ENCODE results near the gene ZNF532.
"Not testable (repeated sequence)": the region's sequence is repeated elsewhere in the genome, so short reads cannot be mapped to it uniquely, and the experiment has no call there.

Gene ZNF532, protein sequence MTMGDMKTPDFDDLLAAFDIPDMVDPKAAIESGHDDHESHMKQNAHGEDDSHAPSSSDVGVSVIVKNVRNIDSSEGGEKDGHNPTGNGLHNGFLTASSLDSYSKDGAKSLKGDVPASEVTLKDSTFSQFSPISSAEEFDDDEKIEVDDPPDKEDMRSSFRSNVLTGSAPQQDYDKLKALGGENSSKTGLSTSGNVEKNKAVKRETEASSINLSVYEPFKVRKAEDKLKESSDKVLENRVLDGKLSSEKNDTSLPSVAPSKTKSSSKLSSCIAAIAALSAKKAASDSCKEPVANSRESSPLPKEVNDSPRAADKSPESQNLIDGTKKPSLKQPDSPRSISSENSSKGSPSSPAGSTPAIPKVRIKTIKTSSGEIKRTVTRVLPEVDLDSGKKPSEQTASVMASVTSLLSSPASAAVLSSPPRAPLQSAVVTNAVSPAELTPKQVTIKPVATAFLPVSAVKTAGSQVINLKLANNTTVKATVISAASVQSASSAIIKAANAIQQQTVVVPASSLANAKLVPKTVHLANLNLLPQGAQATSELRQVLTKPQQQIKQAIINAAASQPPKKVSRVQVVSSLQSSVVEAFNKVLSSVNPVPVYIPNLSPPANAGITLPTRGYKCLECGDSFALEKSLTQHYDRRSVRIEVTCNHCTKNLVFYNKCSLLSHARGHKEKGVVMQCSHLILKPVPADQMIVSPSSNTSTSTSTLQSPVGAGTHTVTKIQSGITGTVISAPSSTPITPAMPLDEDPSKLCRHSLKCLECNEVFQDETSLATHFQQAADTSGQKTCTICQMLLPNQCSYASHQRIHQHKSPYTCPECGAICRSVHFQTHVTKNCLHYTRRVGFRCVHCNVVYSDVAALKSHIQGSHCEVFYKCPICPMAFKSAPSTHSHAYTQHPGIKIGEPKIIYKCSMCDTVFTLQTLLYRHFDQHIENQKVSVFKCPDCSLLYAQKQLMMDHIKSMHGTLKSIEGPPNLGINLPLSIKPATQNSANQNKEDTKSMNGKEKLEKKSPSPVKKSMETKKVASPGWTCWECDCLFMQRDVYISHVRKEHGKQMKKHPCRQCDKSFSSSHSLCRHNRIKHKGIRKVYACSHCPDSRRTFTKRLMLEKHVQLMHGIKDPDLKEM (N-terminal part only)

DNA sequence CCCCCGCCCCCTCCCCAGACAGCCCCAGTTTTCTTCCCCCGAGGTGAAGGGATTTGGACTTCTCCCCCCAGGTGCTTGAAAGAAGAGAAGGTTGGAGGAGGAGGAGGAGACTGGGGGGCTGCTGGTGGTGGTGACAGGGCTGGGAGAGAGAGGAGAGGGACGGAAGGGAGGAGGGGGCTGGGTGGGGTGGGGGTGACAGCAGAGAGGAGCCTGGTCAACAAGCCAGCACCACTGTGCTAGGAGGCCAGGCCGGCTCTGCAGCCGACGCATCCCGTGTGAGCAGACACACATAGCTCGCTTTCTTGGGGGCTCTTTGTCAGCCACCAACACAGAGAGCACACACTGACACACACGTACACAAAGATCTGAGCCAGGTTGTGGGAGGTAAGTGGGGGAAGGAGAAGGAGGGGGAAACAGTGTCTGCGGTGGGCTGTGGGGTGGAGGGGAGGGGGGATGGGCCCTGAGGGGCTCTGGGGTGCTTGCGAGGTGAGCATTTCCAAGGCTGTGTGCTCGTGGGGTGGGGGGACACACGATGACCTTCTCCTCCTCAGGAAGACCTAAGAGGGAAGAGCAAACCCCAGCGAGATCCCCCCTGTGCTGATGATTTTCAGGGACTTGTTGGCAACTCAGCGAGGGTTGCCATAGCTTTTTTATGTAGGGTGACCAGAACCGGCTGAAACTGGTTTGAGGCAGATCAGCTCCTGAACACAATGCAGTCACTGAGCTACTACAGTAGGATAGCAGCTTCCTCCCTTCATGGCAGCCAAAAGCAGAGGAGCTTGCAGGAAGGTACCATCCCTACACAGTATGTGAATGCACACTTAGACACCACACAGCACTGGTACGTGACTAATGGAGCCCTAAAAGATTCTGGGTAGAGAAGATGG lies at the start of gene ZNF532:
TSS of gene ZNF532 (plus strand) at position 732 of the 887 bp plus-strand sequence. CDS start 53,411 bp downstream, outside the sequence.
- DNase-seq (ENCODE audit: low spot score): peak; percentile 82

DNA sequence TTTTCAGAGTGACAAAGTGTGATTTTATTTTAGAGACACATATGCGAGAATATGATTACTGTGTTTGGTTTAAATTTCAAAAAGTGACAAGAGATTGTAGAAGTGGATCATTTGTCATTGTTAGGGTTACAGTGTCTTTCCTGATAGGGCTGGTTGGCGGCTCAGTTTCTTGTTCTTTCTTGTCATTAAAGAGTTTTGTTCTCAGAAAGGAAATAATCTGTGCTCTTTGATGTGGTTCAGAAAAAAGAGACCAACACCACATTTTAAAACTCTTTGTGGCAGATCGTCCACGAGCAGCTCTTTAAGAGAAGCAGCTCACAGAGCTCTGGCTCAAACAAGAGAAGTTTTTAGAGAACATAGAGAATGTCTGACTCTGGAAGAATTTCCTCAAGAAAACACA lies 45.6 kb upstream of the ZNF532 start:
- no peak for DNase-seq (ENCODE audit: low spot score)

DNA sequence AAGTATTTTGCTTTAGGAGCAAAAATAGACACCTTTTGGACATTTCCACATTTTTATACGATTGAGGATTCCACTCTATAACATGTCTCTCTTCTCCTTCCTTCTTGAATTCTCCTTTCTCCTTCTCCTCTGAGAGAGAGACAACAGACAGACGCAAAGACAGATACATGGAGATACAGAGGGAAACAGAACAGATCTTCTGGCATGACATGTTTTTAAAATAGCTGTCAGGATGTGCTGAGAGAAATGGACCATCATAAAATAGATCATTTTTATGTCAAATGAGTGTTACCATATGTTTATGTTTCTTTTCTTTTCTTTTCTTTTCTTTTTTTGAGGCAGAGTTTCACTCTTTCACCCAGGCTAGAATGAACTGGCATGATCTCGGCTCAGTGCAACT lies 44.4 kb upstream of the ZNF532 start:
- no peak for DNase-seq (ENCODE audit: low spot score)

DNA sequence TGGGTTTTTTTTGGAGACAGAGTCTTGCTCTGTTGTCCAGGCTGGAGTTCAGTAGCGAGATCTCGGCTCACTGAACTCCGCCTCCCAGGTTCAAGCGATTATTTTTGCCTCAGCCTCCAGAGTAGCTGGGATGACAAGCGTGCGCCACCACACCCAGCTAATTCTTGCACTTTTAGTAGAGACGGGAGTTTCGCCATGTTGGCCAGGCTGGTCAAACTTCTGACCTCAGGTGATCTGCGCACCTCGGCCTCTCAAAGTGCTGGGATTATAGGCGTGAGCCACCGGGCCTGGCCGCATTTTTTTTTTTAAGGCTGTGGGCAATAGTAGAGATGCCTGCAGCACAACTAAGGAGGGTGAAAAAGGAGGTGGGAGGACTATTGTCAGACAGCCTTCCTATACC lies 41.7 kb upstream of the ZNF532 start:
- no peak for DNase-seq (ENCODE audit: low spot score)

DNA sequence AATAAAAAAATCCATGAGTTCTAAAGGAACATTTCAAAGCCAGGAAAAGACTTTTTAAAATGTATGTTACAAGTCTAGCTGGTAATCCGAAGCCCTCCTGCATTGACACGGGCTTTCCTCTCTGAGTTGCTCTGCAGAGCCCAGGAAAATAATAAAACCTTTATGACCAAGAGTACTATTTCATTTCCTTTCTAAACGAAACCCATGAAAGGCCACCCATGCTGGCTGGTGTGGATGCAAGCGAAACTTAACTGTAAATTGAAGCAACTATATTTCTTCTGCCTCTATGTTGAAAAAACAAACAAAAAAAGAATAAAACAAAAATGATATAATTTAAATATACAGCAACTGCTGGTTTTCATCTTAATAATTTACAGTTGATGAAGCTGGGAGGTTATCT lies 41.3 kb upstream of the ZNF532 start:
- DNase-seq (ENCODE audit: low spot score): no peak

DNA sequence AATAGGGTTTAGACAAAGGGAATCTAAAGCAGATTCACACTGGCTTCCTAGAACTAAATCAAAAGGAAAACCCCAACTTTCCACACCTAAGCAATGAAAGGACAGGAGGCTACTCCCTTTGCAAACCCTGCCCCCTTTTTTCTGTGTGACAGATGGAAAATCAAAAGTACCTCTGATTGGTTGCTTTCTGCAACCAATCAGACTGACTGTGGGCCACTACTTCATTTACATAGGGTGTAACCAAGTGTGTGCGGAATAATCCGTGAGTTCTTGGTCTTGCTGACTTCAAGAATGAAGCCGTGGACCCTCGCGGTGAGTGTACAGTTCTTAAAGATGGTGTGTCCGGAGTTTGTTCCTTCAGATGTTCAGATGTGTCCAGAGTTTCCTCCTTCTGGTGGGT lies 37.8 kb upstream of the ZNF532 start:
- not testable (repeated sequence) for DNase-seq (ENCODE audit: low spot score)

DNA sequence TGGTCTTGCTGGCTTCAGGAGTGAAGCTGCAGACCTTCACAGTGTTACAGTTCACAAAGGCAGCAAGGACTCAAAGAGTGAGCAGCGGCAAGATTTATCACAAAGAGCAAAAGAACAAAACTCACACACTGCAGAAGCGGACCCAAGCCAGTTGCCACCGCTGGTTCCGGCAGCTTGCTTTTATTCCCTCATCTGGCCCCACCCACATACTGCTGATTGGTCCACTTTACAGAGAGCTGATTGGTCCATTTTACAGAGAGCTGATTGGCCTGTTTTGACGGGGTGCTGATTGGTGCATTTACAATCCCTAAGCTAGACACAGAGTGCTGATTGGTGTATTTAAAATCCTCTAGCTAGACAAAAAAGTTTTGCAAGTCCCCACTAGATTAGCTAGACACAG lies 37.2 kb upstream of the ZNF532 start:
- DNase-seq (ENCODE audit: low spot score): no peak

DNA sequence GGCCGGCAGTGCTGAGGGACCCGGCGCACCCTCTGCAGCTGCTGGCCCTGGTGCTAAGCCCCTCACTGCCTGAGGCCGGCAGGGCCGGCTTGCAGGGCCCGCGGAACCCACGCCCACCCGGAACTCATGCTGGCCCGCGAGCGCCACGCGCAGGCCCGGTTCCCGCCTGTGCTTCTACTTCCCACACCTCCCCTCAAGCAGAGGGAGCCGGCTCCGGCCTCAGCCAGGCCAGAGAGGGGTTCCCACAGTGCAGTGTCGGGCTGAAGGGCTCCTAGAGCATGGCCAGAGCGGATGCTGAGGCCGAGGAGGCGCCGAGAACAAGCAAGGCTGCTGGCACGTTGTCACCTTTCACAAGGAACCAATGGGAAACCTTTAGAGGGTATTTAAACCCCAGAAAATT lies 36.8 kb upstream of the ZNF532 start:
- no peak for DNase-seq (ENCODE audit: low spot score)

DNA sequence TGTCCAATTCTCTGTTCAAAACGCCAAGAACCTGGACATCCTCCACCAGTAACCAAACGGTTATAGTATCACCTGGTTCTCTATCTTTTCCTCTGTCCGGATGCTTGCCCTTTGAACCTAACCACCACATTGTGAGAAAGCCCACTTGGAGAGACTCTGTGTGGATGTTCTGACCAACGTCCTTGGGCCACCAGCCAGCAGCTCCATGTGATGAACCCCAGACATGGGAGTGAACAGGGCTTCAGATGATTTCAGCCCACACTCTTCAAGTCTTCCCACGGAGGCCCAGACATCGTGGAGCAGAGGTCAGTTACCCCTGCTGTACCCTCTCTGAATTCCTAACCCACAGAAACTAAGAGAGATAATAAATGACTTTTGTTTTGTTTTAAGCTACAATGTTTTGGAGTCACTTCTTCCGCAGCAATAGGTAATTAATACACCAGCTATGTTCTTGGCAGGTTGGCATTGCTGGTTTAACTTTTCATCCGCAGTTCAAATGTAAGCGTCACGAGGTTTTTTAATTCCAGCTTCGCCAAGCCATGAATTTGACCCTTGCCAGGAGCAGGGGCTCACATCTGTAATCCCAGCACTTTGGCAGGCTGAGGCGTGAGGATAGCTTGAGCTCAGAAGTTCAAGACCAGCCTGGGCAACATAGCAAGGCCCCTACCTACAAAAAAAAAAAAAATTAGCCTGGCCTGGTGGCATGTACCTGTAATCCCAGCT lies 36.1 kb upstream of the ZNF532 start:
- no peak for DNase-seq (ENCODE audit: low spot score)

DNA sequence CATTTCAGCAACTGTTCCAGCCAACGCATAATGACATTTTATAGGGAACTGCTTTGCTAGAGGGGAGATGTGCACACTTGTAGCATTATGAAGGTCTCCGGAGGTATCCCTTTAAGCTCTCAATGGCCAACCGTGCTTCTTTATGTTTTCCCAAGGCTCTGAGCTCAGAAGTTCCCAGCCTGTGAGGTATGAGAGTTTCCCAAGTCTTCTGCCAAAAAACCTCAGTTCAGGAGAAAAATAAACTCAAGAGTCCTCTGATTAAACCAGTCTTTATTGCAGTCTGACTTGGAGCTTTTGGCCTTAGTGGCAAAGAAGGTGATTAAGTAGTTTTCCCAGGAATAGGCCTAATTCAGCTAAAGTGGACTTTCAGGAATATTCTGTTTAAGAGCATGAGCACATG lies 35.4 kb upstream of the ZNF532 start:
- DNase-seq (ENCODE audit: low spot score): no peak

DNA sequence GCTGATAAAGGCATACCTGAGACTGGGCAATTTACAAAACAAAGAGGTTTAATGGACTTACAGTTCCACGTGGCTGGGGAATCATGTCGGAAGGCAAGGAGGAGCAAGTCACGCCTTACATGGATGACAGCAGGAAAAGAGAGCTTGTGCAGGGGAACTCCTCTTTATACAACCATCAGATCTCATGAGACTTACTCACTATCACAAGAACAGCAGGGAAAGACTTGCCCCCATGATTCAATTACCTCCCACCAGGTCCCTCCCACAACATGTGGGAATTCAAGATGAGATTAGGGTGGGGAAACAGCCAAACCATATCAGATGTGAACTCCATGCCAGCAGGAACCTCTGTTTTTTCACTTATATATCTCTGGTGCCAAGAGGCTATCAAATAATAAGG lies 34.8 kb upstream of the ZNF532 start:
- DNase-seq (ENCODE audit: low spot score): not testable (repeated sequence)

DNA sequence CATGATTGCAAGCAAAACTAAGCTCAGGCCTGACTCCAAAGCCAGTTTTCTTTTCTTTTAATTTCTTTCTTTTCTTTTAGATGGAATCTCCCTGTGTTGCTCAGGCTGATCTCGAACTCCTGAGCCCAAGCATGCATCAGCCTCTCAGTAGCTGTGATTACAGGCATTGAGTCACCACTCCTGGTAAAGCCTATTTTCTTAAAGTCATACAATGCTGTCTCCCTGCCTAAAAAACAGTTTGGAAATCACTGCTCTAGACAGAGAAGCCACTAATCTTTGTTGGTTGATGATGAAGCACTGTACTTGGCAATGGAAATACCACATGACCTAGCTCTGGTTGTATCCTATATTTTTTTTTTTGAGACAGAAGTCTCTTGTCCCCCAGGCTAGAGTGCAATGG lies 33.1 kb upstream of the ZNF532 start:
- DNase-seq (ENCODE audit: low spot score): no peak

DNA sequence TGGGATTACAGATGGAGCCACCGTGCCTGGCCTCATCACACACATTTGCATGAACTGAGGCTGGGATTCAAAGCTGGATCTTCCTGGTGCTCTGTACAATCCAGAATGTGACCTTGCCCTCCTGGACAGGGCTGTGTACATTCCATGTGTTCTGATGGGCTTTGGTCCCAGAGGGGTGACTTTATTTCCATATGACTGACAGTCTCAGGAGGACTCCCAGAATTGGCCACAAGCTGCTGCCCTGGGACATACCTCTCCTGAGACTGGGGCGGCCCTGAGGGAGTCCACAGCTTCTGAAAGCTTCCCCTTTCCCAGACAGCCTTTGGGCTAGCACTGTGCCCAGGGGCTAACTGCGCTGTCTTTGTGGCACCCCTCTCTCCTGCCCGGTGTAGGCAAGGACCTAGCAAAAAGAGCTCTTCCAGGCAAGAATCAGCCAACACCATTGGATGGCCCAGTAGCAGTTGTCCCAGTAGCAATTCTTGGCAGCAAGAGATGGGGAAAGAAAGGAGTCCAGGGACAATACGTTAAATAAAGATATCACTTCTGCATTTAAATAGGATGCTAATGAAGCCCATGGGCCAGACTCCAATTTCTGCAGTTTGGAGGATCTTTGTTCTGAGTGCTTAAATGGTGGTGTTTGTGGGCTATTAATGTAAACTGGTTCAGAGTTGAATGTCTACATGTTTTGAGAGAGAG lies 26.4 kb upstream of the ZNF532 start:
- DNase-seq (ENCODE audit: low spot score): no peak

DNA sequence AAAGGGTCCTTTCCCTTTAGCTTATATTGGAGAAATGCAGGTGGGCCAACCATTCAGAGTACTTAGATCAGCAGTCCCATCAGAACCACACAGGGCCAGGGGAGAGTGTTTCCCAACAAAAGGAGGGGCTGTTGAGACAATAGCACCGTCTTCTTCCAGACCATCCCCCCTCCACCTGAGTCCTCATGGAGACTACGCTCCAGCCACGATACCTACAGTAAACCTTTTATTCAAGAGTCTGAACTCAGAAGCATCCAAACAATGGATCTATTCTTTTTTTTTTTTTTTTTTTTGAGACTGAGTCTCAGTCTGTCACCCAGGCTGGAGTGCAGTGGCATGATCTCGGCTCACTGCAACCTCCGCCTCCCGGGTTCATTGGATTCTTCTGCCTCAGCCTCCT lies 25.7 kb upstream of the ZNF532 start:
- DNase-seq (ENCODE audit: low spot score): no peak

DNA sequence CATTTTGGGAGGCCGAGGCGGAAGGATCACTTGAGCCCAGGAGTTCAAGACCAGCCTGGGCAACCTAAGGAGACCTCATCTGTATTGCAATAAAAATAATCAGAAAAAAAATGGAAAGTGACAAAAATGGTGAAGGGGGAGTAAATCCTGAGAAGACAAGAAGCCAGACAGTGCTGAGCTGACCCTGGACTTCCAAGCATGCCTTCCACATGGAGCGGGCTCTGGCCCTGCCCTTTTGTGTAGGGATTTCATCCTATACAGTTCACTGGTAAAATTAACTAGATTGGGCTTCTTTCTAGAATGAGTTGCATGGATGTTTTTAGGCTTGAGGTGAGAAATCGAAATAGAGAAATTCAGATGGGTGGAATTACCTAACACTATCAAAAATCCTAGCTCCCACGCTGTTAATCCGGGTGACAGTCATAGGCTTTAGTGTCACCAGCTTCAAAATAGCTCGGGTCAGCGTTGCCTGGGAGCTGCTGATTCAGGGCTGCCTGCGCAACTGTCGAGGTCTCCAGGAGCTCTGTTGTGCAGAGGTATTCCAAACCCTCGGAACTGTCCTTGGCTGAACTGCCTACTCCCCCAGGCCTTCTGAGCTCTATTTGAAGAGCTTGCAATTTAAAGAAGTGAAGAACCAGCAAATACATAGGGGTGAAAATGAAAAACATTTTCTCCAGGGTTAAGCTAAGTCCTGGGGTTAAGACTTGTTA lies 21.5 kb upstream of the ZNF532 start:
- no peak for DNase-seq (ENCODE audit: low spot score)

DNA sequence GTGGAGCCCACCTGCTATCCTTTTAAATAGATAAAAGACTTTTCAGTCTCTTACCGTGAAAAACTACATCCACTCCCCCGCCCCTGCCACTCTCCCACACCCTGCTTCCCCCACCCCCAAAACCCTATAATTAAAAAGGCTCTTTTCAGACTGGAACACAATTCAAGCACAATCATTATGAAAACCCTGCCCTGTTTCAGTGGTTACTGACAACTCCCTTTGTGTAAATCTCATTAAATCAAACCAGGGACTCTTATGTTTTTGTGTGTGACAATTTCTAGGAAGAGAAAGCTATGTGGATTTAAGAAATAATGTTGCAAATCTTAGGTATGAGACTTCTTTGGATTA lies 21.0 kb upstream of the ZNF532 start:
- DNase-seq (ENCODE audit: low spot score): no peak

DNA sequence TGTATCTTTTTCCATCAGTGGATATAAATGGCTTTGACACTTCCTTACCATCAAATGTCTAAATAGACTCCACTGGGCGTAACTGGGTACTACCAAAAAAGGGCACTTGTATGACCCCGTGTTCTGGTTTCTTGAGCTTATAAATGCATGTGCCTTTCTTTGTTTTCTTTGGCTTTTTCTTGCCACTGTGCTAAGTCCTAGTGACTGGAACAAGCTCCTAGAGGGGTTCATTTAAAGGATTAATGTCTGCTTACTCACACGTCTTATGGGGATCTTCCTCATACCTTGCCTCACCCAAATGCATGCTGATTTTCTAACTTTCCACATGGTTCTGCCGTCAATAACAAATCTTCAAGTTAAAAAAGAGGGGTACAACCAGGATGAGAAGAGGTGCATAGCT lies 19.8 kb upstream of the ZNF532 start:
- no peak for DNase-seq (ENCODE audit: low spot score)

DNA sequence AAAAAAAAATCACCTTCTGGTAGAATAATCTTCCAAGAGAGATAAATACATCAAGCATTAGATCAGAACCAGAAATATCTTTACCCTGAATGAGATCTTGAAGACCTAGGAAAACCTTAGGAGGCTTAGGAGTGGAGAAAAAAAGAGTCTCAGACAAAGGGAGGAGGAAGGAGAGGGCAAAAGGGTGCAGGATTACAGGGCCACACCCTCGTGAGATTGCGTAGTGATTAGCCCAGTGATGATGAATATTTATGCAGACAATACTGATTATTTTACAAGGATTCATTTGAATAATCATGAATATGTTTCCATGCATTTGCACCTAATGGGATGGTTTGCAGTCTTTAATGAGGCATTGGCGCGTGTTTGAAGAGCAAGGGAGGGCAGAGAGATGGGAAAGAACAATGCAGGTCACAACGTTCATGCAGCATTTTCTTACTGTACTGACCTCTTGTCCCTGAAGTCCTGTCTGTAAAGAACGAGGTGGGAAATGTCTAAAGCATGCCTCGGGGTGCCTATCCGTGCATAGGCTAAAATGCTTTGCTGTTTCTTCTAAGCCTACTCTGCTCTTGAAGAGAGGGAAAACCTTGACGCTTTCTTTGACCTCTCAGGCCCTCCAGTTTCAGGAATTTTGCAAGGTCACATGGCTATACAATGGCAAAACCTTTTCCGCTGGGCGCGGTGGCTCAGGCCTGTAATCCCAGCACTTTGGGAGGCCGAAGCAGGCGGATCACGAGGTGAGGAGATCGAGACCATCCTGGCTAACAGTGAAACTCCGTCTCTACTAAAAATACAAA lies 18.6 kb upstream of the ZNF532 start:
- no peak for DNase-seq (ENCODE audit: low spot score)

Data from D341Med (cell line).